Adrenal gland (tissue), 5 donors: ENCODE data around the gene AIFM3.

Source experiments
- POLR2A ChIP-seq, 2 donors: fragments of 450-650 bp; IDR thresholded peaks; one replicate each; pipeline ENCODE4 v1.6.1; 2017; ENCODE audit warnings: antibody characterized with exemption in 2 of 2, mild to moderate bottlenecking in 2 of 2, moderate library complexity in 1 of 2
- TF ChIP-seq, protein P1 (sequence below), 6 experiments: fragments of 450-650 bp in 4 of 6; fragments of 200-600 bp in 2 of 6; sonication (generic) in 1 of 6; IDR thresholded peaks; 1 replicate in 5 of 6; 2 replicates in 1 of 6; pipeline versions ENCODE4 v1.5.1 to v1.8.0; 2016 to 2021; ENCODE audit warnings: antibody characterized with exemption in 6 of 6, mild to moderate bottlenecking in 2 of 6, moderate library complexity in 1 of 6
- donor health status: DM: no; HTN: no; CAD: no.

DNA sequence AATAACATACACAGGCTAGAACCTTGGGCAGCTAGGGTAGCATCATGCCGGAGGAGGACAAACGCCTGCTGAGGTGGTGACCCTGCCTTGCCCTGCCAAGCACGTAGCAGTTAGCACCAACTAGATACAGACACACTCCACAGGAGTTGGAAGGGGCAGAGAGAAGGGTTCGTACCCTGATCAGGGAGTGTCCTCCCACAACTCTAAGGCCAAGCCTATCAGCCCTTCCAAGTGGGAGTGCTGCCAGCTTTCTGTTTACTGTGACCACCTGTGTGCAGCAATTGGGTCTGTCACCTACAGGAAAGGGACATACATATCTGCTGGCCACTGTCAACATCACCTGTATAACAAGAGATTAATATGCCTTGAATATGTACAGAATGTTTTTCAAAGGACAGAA is 36.7 kb downstream of the AIFM3 start:
- TF ChIP-seq, protein P1, sequence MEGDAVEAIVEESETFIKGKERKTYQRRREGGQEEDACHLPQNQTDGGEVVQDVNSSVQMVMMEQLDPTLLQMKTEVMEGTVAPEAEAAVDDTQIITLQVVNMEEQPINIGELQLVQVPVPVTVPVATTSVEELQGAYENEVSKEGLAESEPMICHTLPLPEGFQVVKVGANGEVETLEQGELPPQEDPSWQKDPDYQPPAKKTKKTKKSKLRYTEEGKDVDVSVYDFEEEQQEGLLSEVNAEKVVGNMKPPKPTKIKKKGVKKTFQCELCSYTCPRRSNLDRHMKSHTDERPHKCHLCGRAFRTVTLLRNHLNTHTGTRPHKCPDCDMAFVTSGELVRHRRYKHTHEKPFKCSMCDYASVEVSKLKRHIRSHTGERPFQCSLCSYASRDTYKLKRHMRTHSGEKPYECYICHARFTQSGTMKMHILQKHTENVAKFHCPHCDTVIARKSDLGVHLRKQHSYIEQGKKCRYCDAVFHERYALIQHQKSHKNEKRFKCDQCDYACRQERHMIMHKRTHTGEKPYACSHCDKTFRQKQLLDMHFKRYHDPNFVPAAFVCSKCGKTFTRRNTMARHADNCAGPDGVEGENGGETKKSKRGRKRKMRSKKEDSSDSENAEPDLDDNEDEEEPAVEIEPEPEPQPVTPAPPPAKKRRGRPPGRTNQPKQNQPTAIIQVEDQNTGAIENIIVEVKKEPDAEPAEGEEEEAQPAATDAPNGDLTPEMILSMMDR (IDR thresholded peaks at IDR 0.05), result no peak
- TF ChIP-seq POLR2A (IDR thresholded peaks at IDR 0.05), result no peak
